DOHH2 (cell line): Measurements from ENCODE around the gene BRIX1.

Source experiments
- CTCF ChIP-seq: fragments of 200-600 bp; sonication (generic); IDR thresholded peaks from one replicate; pipeline ENCODE4 v1.5.1; 2014; ENCODE audit warnings: antibody characterized with exemption, mild to moderate bottlenecking, low read depth, low read length; ENCODE audit not compliant: poor library complexity, severe bottlenecking
- EZH2phosphoT487 ChIP-seq: fragments of 200-600 bp; sonication (generic); IDR thresholded peaks from 2 replicates; pipeline ENCODE4 v1.6.1; 2017; ENCODE audit warnings: borderline replicate concordance, mild to moderate bottlenecking, antibody characterized with exemption, low read length, moderate library complexity, mixed read lengths

GRCh38 chr5:34927785-34928184 is 12.3 kb downstream of the BRIX1 start:
- TF ChIP-seq CTCF (no peak), EZH2phosphoT487 (no peak)
